Loucy (cell line): ENCODE measurements around the gene CALN1.

Experiments
- H2AFZ ChIP-seq: fragments of 200-600 bp; sonication (generic); 2 replicates; pipeline ENCODE4 v1.6.0; 2016; ENCODE audit warnings: antibody characterized with exemption, mild to moderate bottlenecking, low read length, moderate library complexity
- H3F3A ChIP-seq: fragments of 200-600 bp; 2 replicates; pipeline ENCODE4 v1.6.0; 2016; ENCODE audit warnings: antibody characterized with exemption, low read depth, mild to moderate bottlenecking
- H3K27me3 ChIP-seq: fragments of 200-600 bp; sonication (generic); 2 replicates; pipeline ENCODE4 v1.6.1; 2014; ENCODE audit warnings: low read length, mild to moderate bottlenecking; ENCODE audit not compliant: insufficient read depth, poor library complexity, severe bottlenecking
- H3K36me3 ChIP-seq: fragments of 200-600 bp; sonication (generic); 2 replicates; pipeline ENCODE4 v1.6.1; 2016; ENCODE audit warnings: low read length; ENCODE audit not compliant: insufficient read depth
- H3K4me1 ChIP-seq: fragments of 200-600 bp; sonication (generic); 2 replicates; pipeline ENCODE4 v1.5.1; 2014; ENCODE audit warnings: low read length, mild to moderate bottlenecking; ENCODE audit not compliant: insufficient read depth, poor library complexity, severe bottlenecking
- H3K4me2 ChIP-seq: fragments of 200-600 bp; sonication (generic); 2 replicates; pipeline ENCODE4 v1.6.0; 2014; ENCODE audit warnings: antibody characterized with exemption, low read length, low read depth, mild to moderate bottlenecking; ENCODE audit not compliant: poor library complexity, severe bottlenecking
- H3K4me3 ChIP-seq: fragments of 200-600 bp; sonication (generic); 2 replicates; pipeline ENCODE4 v1.5.1; 2014; ENCODE audit warnings: low read length, mild to moderate bottlenecking, mixed read lengths; ENCODE audit not compliant: poor library complexity, severe bottlenecking
- H3K79me2 ChIP-seq: fragments of 200-600 bp; sonication (generic); 2 replicates; pipeline ENCODE4 v1.6.1; 2014; ENCODE audit warnings: low read length; ENCODE audit not compliant: insufficient read depth
- H3K9ac ChIP-seq: fragments of 200-600 bp; sonication (generic); 2 replicates; pipeline ENCODE4 v1.6.0; 2014; ENCODE audit warnings: mild to moderate bottlenecking, low read depth, low read length, moderate library complexity; ENCODE audit not compliant: poor library complexity, severe bottlenecking
- H3K9me2 ChIP-seq: fragments of 200-600 bp; sonication (generic); replicated peaks from 2 replicates; pipeline ENCODE4 v1.6.1; 2016; ENCODE audit warnings: low read depth, low read length, mixed read lengths
- H3K9me3 ChIP-seq: fragments of 200-600 bp; sonication (generic); 2 replicates; pipeline ENCODE4 v1.6.1; 2014; ENCODE audit warnings: mild to moderate bottlenecking, antibody characterized with exemption, low read length, low read depth; ENCODE audit not compliant: insufficient read depth
- H4K20me1 ChIP-seq: fragments of 200-600 bp; sonication (generic); 2 replicates; pipeline ENCODE4 v1.6.0; 2014; ENCODE audit warnings: antibody characterized with exemption, low read length, mild to moderate bottlenecking; ENCODE audit not compliant: insufficient read depth, poor library complexity, severe bottlenecking
- EZH2phosphoT487 ChIP-seq: fragments of 200-600 bp; IDR thresholded peaks from 2 replicates; pipeline ENCODE4 v1.6.1; 2018; ENCODE audit warnings: antibody characterized with exemption, mild to moderate bottlenecking, moderate library complexity, borderline replicate concordance
- TF ChIP-seq, protein P1 (sequence below): fragments of 200-600 bp; sonication (generic); conservative IDR thresholded peaks from 2 replicates; pipeline ENCODE4 v1.5.1; 2014; ENCODE audit warnings: mild to moderate bottlenecking, antibody characterized with exemption, low read length

The CALN1 gene

DNA sequence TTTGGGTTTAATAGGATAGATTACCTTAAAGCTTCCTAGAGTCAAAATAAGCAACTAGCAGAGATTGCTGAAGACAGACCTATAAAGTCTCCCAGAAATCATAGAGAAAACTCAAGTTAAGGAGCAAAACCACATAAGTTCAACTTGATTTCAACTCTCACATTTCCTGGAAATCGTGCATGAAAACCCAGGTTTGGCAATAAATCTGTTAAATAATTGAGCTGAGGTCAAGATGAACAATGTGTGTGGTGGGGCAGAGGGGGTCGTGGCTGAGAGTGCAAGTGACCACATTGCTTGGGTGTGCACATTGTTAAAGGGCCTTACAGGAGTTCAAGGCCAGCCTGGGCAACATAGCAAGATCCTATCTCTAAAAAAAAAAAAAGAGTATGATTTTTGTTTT is 643.7 kb downstream of the CALN1 start:
- Histone ChIP-seq H3K4me1 (no peaks in the 10 kb centered on the region), H3K79me2 (no peaks in the 10 kb centered on the region), H3K36me3 (no peaks in the 10 kb centered on the region), H3F3A (no peaks in the 10 kb centered on the region), H3K27me3 (no peaks in the 10 kb centered on the region), H3K4me3 (no peak overlapping the region), H3K9me2 (no peaks in the 10 kb centered on the region), H3K9me3 (no peaks in the 10 kb centered on the region; the same call in 1 of the 2 replicates), H2AFZ (no peak overlapping the region), H3K9ac (no peak overlapping the region), H4K20me1 (no peaks in the 10 kb centered on the region), H3K4me2 (no peak overlapping the region)
- no peak for TF ChIP-seq EZH2phosphoT487

DNA sequence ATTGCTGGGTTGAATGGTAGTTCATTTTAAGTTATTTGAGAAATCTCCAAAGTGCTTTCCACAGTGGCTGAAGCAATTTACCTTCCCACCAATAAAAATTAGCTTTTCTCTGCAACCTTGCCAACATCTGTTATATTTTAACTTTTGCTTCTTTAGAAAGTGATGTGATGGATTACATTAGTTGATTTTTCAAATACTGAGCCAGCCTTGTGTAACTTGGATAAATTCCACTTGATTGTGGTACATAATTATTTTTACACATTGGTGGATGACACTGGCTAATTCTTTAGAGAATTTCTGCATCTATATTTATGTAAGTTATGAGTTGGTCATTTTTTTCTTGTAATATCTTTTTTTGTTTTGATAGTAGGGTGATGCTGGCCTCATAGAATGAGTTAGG is 646.1 kb downstream of the CALN1 start:
- Histone ChIP-seq H4K20me1 (no peaks in the 10 kb centered on the region), H3K4me2 (no peak overlapping the region), H3K9me2 (no peaks in the 10 kb centered on the region), H3K27me3 (no peaks in the 10 kb centered on the region), H3K36me3 (no peaks in the 10 kb centered on the region), H3K79me2 (no peaks in the 10 kb centered on the region), H3K4me1 (no peaks in the 10 kb centered on the region), H3K9me3 (peaks cover 4% of the 10 kb centered on the region; the same call in 1 of the 2 replicates), H3K4me3 (no peak overlapping the region), H3K9ac (no peak overlapping the region), H3F3A (no peaks in the 10 kb centered on the region), H2AFZ (no peak overlapping the region)
- TF ChIP-seq, protein P1, sequence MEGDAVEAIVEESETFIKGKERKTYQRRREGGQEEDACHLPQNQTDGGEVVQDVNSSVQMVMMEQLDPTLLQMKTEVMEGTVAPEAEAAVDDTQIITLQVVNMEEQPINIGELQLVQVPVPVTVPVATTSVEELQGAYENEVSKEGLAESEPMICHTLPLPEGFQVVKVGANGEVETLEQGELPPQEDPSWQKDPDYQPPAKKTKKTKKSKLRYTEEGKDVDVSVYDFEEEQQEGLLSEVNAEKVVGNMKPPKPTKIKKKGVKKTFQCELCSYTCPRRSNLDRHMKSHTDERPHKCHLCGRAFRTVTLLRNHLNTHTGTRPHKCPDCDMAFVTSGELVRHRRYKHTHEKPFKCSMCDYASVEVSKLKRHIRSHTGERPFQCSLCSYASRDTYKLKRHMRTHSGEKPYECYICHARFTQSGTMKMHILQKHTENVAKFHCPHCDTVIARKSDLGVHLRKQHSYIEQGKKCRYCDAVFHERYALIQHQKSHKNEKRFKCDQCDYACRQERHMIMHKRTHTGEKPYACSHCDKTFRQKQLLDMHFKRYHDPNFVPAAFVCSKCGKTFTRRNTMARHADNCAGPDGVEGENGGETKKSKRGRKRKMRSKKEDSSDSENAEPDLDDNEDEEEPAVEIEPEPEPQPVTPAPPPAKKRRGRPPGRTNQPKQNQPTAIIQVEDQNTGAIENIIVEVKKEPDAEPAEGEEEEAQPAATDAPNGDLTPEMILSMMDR = no peak
- TF ChIP-seq EZH2phosphoT487 = no peak

DNA sequence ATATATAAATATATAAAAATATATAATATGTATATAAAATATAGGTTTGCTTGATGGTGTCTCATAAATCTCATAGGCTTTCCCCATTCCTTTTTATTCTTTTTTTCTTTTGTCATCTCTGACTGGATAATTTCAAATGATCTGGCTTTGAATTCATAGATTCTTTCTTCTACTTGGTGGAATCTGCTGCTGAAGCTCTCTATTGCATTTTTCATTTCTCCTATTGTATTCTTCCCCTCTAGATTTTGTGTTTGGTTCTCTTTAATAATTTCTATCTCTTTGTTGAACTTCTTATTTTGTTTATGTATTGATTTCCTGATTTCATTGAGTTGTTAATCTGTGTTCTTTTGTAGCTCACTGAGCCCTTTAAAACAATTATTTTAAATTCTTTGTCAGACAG is 650.8 kb downstream of the CALN1 start:
- H3K4me2 ChIP-seq = no peak overlapping the region
- no peaks in the 10 kb centered on the region for H3F3A ChIP-seq
- peaks cover 7% of the 10 kb centered on the region; the same call in 1 of the 2 replicates for H3K9me3 ChIP-seq
- no peaks in the 10 kb centered on the region for H3K27me3 ChIP-seq
- no peaks in the 10 kb centered on the region for H3K79me2 ChIP-seq
- H4K20me1 ChIP-seq = no peaks in the 10 kb centered on the region
- TF ChIP-seq, protein P1 = no peak
- no peak for TF ChIP-seq EZH2phosphoT487
- H3K9me2 ChIP-seq = no peaks in the 10 kb centered on the region
- H3K4me1 ChIP-seq = no peaks in the 10 kb centered on the region
- no peaks in the 10 kb centered on the region for H3K36me3 ChIP-seq
- no peak overlapping the region for H2AFZ ChIP-seq
- H3K4me3 ChIP-seq = no peak overlapping the region
- H3K9ac ChIP-seq = no peak overlapping the region

DNA sequence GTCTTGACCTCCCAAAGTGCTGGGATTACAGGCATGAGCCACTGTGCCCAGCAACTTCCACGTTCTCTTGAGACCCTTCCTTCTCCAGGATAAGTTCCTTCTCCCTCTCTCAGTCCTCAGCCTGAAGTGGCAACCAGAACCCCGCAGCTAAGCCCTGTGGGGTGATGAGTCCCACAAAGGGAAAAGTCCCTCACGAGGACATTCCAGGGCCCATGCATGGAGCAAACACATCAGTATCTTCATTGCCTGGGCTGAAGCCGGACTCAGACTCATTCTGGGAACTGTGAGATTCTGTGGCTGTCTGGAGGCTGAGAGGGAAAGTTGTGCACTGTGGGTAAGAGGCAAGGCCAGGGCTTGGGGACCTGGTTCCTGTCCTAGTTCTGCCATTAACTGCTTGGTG is 657.3 kb downstream of the CALN1 start:
- Histone ChIP-seq H2AFZ (no peak overlapping the region), H4K20me1 (no peaks in the 10 kb centered on the region), H3K9me2 (no peaks in the 10 kb centered on the region), H3K27me3 (no peaks in the 10 kb centered on the region), H3K9ac (no peak overlapping the region), H3K4me3 (no peak overlapping the region), H3F3A (no peaks in the 10 kb centered on the region), H3K9me3 (peaks cover 9% of the 10 kb centered on the region; the same call in 1 of the 2 replicates), H3K79me2 (no peaks in the 10 kb centered on the region), H3K4me2 (no peak overlapping the region), H3K36me3 (no peaks in the 10 kb centered on the region), H3K4me1 (no peaks in the 10 kb centered on the region)
- TF ChIP-seq, protein P1 = no peak
